Measurements from ENCODE around the gene IER3. TPM values are rescaled to one million over a fixed set of nuclear protein-coding genes. Genes with fewer than 3 reads are reported as not detected.

The IER3 gene
- total and polyA plus RNA-seq, 2 of the 8 experiments (the other 6 are each of a cell fraction or from before 2014, with no cell fraction given) = 11.9 to 26.5 TPM

- H3K9ac ChIP-seq (replicated peaks in 1 of 4; ENCODE audit: extremely low read depth in 1 of 4, low read depth in 3 of 4, low read length in 3 of 4) = no peak overlapping the region
- TF ChIP-seq CEBPB (IDR thresholded peaks at IDR 0.05; ENCODE audit: low read depth, low read length) (no peak), ASH2L (IDR thresholded peaks at IDR 0.05; ENCODE audit: low read length) (no peak), JUN (IDR thresholded peaks at IDR 0.05; ENCODE audit: low read depth, low read length) (no peak), TAF7 (optimal IDR thresholded peaks at IDR 0.05; ENCODE audit: borderline replicate concordance, low read depth, low read length) (peak; percentile 60), POLR2AphosphoS5 (IDR thresholded peaks at IDR 0.05; ENCODE audit: low read depth, low read length) (peak; percentile 96), SP1 (IDR thresholded peaks at IDR 0.05; ENCODE audit: low read depth, low read length) (no peak), BACH1 (IDR thresholded peaks at IDR 0.05; ENCODE audit: low read length) (no peak), RFX5 (IDR thresholded peaks at IDR 0.05; ENCODE audit: borderline replicate concordance, low read depth, low read length) (no peak), CTCF (IDR thresholded peaks at IDR 0.05; ENCODE audit: control extremely low read depth in 1 of 3, insufficient read depth in 1 of 3, low read depth in 1 of 3, low read length in 3 of 3) (no peak), TAF1 (IDR thresholded peaks at IDR 0.05; ENCODE audit: low read depth, low read length) (no peak)
These were observed 18.4 kb downstream of the IER3 start for GRCh38 chr6:30725713-30726505.

More at GRCh38 chr6:30725713-30726505, 18.4 kb downstream of the IER3 start:
- Histone ChIP-seq H3K18ac (ENCODE audit: extremely low read depth, low read length) (no peak overlapping the region), H3K27ac (ENCODE audit: low read depth, low read length) (no peak overlapping the region), H3K27me3 (replicated peaks in 1 of 4; ENCODE audit: control insufficient read depth in 3 of 4, extremely low read depth in 1 of 4, insufficient read depth in 3 of 4, low read length in 3 of 4) (no peaks in the 10 kb centered on the region), H3K9me3 (ENCODE audit: insufficient read depth in 2 of 2, low read depth in 1 of 2, low read length in 1 of 2) (no peaks in the 10 kb centered on the region), H3K14ac (ENCODE audit: insufficient read length) (no peak overlapping the region), H2BK15ac (ENCODE audit: low read length) (no peak overlapping the region), H2BK12ac (ENCODE audit: low read depth, low read length) (no peak overlapping the region), H3K79me2 (ENCODE audit: control insufficient read depth in 1 of 2, insufficient read depth in 2 of 2, low read length in 2 of 2) (peaks cover 6 to 29% of the 10 kb centered on the region in 2 experiments), H3K23me2 (ENCODE audit: low read depth, low read length) (peaks cover 3% of the 10 kb centered on the region; the same call in 1 of the 2 replicates), H2AK5ac (ENCODE audit: low read depth, low read length) (no peak overlapping the region), H3K4me3 (ENCODE audit: extremely low read depth in 1 of 4, insufficient read depth in 2 of 4, low read depth in 3 of 4, low read length in 4 of 4) (no peak overlapping the region), H3K23ac (ENCODE audit: insufficient read length) (no peak overlapping the region), H4K5ac (ENCODE audit: insufficient read length, low read depth, low read length) (no peak overlapping the region), H3K79me1 (ENCODE audit: low read depth, low read length) (no peaks in the 10 kb centered on the region), H4K20me1 (replicated peaks in 1 of 2; ENCODE audit: control insufficient read depth in 1 of 2, insufficient read depth in 2 of 2, low read length in 2 of 2) (peaks cover 16 to 22% of the 10 kb centered on the region in 2 experiments), H4K8ac (ENCODE audit: extremely low read depth, insufficient read depth, low read length) (no peak overlapping the region; the same call in 1 of the 2 replicates), H3K36me3 (ENCODE audit: control insufficient read depth in 2 of 4, insufficient read depth in 4 of 4, low read length in 3 of 4) (peaks cover 30 to 53% (median 42%) of the 10 kb centered on the region in 4 experiments), H2BK5ac (ENCODE audit: low read depth, low read length) (no peak overlapping the region), H3K4ac (replicated peaks; ENCODE audit: insufficient read length, low read depth, low read length) (no peak overlapping the region), H2AFZ (ENCODE audit: low read length) (no peak overlapping the region), H3K56ac (replicated peaks; ENCODE audit: insufficient read length, low read depth, low read length) (no peak overlapping the region), H3K4me1 (replicated peaks in 1 of 4; ENCODE audit: control insufficient read depth in 3 of 4, insufficient read depth in 4 of 4, low read length in 3 of 4) (peaks cover 0 to 4% (median 0%) of the 10 kb centered on the region in 4 experiments; a peak in 1 of 7 replicates), H4K91ac (replicated peaks; ENCODE audit: insufficient read length, low read length) (no peak overlapping the region), H2BK120ac (replicated peaks; ENCODE audit: low read depth, low read length) (no peak overlapping the region), H2BK20ac (ENCODE audit: low read length) (no peak overlapping the region), H3K4me2 (ENCODE audit: insufficient read depth in 1 of 2, low read depth in 2 of 2, low read length in 2 of 2) (no peak overlapping the region)
- WGBS, 2 experiments (ENCODE audit: extremely low coverage in 1 of 2, insufficient coverage in 1 of 2, insufficient read length in 1 of 2, insufficient replicate concordance in 2 of 2, low coverage in 1 of 2, low lambda C conversion rate in 2 of 2, missing lambda C conversion rate in 1 of 2) = 78% methylated on average over 3 of the region's 3 CpGs; no CpG with 5 or more reads in 1 of the 2 experiments
- ChIA-PET POLR2A (ENCODE audit: partially characterized antibody) (interaction anchor here (0.7 to 35.9 kb wide), 24 partner anchors 9 to 229 kb away, joined by 3 to 732 read pairs (median 4); partner anchors contain the start of genes ATAT1, DDR1, DHX16 and FLOT1), CTCF (ENCODE audit: partially characterized antibody) (interaction anchor here (0.6 to 11.8 kb wide), 6 partner anchors 14 to 449 kb away, joined by 3 to 147 read pairs (median 3); no protein-coding TSS in a partner anchor)
- DNase-seq (ENCODE audit: low read depth in 1 of 2, low spot score in 2 of 2) = peak in 1 of 2 experiments; percentile 72
- FAIRE-seq = no peak
